Astrocyte (in vitro differentiated cells and primary cell): ENCODE measurements around the gene ZNF385D. TPM values are rescaled to one million over a fixed set of nuclear protein-coding genes. Genes with fewer than 3 reads are reported as not detected.

Experiments
- DNase-seq: peaks from one replicate; pipeline ENCODE4 v3.0.0-alpha.2; 2010; ENCODE audit warnings: low read depth
- FAIRE-seq: peaks from 2 replicates; lab custom pipeline; 2011; peaks lifted over from hg19 to GRCh38; lab: Jason Lieb, UNC
- H2AFZ ChIP-seq: 2 replicates; pipeline ENCODE4 v1.6.0; 2012; ENCODE audit warnings: low read depth, low read length, inconsistent platforms
- H3K27ac ChIP-seq: 2 replicates; pipeline ENCODE4 v1.5.1; 2011; ENCODE audit warnings: low read depth, low read length, inconsistent platforms
- H3K27me3 ChIP-seq: 2 replicates; pipeline ENCODE4 v1.6.0; 2011; ENCODE audit warnings: low read length, inconsistent platforms; ENCODE audit not compliant: insufficient read depth
- H3K36me3 ChIP-seq: 2 replicates; pipeline ENCODE4 v1.5.1; 2011; ENCODE audit warnings: low read length, inconsistent platforms; ENCODE audit not compliant: insufficient read depth
- H3K4me1 ChIP-seq: 2 replicates; pipeline ENCODE4 v1.5.1; 2011; ENCODE audit warnings: low read length, inconsistent platforms; ENCODE audit not compliant: insufficient read depth
- H3K4me2 ChIP-seq: 2 replicates; pipeline ENCODE4 v1.6.0; 2012; ENCODE audit warnings: low read length, inconsistent platforms
- H3K4me3 ChIP-seq: 2 replicates; pipeline ENCODE4 v1.5.1; 2011; ENCODE audit warnings: low read depth, mild to moderate bottlenecking, low read length, inconsistent platforms; ENCODE audit not compliant: insufficient read depth
- H3K79me2 ChIP-seq: 2 replicates; pipeline ENCODE4 v1.6.0; 2012; ENCODE audit warnings: mild to moderate bottlenecking, low read length, inconsistent platforms; ENCODE audit not compliant: insufficient read depth
- H3K9ac ChIP-seq: 2 replicates; pipeline ENCODE4 v1.6.0; 2012; ENCODE audit warnings: mild to moderate bottlenecking, low read length, inconsistent platforms
- H3K9me3 ChIP-seq: 2 replicates; pipeline ENCODE4 v1.5.1; 2012; ENCODE audit warnings: low read depth, mild to moderate bottlenecking, low read length, inconsistent platforms; ENCODE audit not compliant: insufficient read depth
- H4K20me1 ChIP-seq: 2 replicates; pipeline ENCODE4 v1.6.0; 2012; ENCODE audit warnings: low read length, inconsistent platforms; ENCODE audit not compliant: insufficient read depth
- H3K27ac Mint-ChIP-seq: one replicate; pipeline ENCODE4 v1.8.0; 2021; ENCODE audit warnings: mild to moderate bottlenecking, mixed read lengths; ENCODE audit not compliant: unreplicated experiment
- H3K27me3 Mint-ChIP-seq: one replicate; pipeline ENCODE4 v1.8.0; 2021; ENCODE audit warnings: low read depth, mixed read lengths; ENCODE audit not compliant: unreplicated experiment
- H3K36me3 Mint-ChIP-seq: one replicate; pipeline ENCODE4 v1.8.0; 2021; ENCODE audit warnings: low read depth, mixed read lengths; ENCODE audit not compliant: unreplicated experiment
- H3K4me1 Mint-ChIP-seq: one replicate; pipeline ENCODE4 v1.8.0; 2021; ENCODE audit warnings: low read depth, mixed read lengths; ENCODE audit not compliant: unreplicated experiment
- H3K4me3 Mint-ChIP-seq: one replicate; pipeline ENCODE4 v1.8.0; 2021; ENCODE audit warnings: mild to moderate bottlenecking, moderate library complexity, mixed read lengths; ENCODE audit not compliant: unreplicated experiment
- H3K9me3 Mint-ChIP-seq: one replicate; pipeline ENCODE4 v1.8.0; 2021; ENCODE audit warnings: mild to moderate bottlenecking, mixed read lengths; ENCODE audit not compliant: unreplicated experiment
- CTCF ChIP-seq: IDR thresholded peaks from 2 replicates; pipeline ENCODE4 v1.5.1; 2011; ENCODE audit warnings: low read depth, mild to moderate bottlenecking, inconsistent platforms, low read length, moderate library complexity; ENCODE audit not compliant: insufficient read depth
- EZH2 ChIP-seq: IDR thresholded peaks from 2 replicates; pipeline ENCODE4 v1.6.1; 2012; ENCODE audit warnings: mild to moderate bottlenecking, low read length, inconsistent platforms; ENCODE audit not compliant: insufficient read depth
- total RNA-seq: library from RNA; stranded (reverse); gene quantifications from 2 replicates; pipeline ENCODE4 v1.2.1, GENCODE V29; 2021

ZNF385D gene
- total RNA-seq, 1 donor from 2014 or later = 7.8 TPM

- Mint-ChIP-seq H3K36me3 (no peaks in the 10 kb centered on the region), H3K27me3 (no peaks in the 10 kb centered on the region), H3K27ac (no peak overlapping the region), H3K9me3 (no peaks in the 10 kb centered on the region), H3K4me1 (peaks cover 20% of the 10 kb centered on the region), H3K4me3 (no peak overlapping the region)
- no peak overlapping the region for H3K27ac ChIP-seq
- H3K4me3 ChIP-seq = no peak overlapping the region
- H3K36me3 ChIP-seq = no peaks in the 10 kb centered on the region
- no peak for FAIRE-seq
- no peak for TF ChIP-seq EZH2
- H3K4me1 ChIP-seq = peaks cover 16% of the 10 kb centered on the region
- H2AFZ ChIP-seq = no peak overlapping the region
- no peak overlapping the region for H3K4me2 ChIP-seq
- H4K20me1 ChIP-seq = no peaks in the 10 kb centered on the region
- no peak for DNase-seq
- no peaks in the 10 kb centered on the region for H3K27me3 ChIP-seq
- no peak overlapping the region for H3K9ac ChIP-seq
- H3K9me3 ChIP-seq = no peaks in the 10 kb centered on the region
- H3K79me2 ChIP-seq = no peaks in the 10 kb centered on the region
These were observed 83.0 kb downstream of the ZNF385D start for GRCh38 chr3:21668012-21668411.

- Histone ChIP-seq H3K27ac (no peak overlapping the region), H2AFZ (peak overlapping the region; percentile 21), H3K9me3 (no peaks in the 10 kb centered on the region), H4K20me1 (no peaks in the 10 kb centered on the region), H3K79me2 (no peaks in the 10 kb centered on the region), H3K36me3 (no peaks in the 10 kb centered on the region), H3K4me3 (no peak overlapping the region), H3K27me3 (no peaks in the 10 kb centered on the region), H3K4me1 (peaks cover 7% of the 10 kb centered on the region), H3K4me2 (peak overlapping the region; percentile 34), H3K9ac (no peak overlapping the region)
- no peak for TF ChIP-seq EZH2
- TF ChIP-seq CTCF = no peak
- FAIRE-seq (no peak), DNase-seq (peak; percentile 48)
- peaks cover 5% of the 10 kb centered on the region for H3K4me1 Mint-ChIP-seq
- no peaks in the 10 kb centered on the region for H3K9me3 Mint-ChIP-seq
- no peaks in the 10 kb centered on the region for H3K36me3 Mint-ChIP-seq
- H3K27me3 Mint-ChIP-seq = no peaks in the 10 kb centered on the region
- no peak overlapping the region for H3K4me3 Mint-ChIP-seq
- H3K27ac Mint-ChIP-seq = no peak overlapping the region
These were observed 85.4 kb downstream of the ZNF385D start for GRCh38 chr3:21665444-21666100.

- Histone ChIP-seq H3K4me2 (no peak overlapping the region), H3K36me3 (no peaks in the 10 kb centered on the region), H2AFZ (no peak overlapping the region), H3K27me3 (no peaks in the 10 kb centered on the region), H3K27ac (no peak overlapping the region), H3K9ac (no peak overlapping the region), H3K4me3 (no peak overlapping the region), H3K79me2 (no peaks in the 10 kb centered on the region), H3K9me3 (no peaks in the 10 kb centered on the region), H4K20me1 (no peaks in the 10 kb centered on the region), H3K4me1 (peaks cover 7% of the 10 kb centered on the region)
- Mint-ChIP-seq H3K27me3 (no peaks in the 10 kb centered on the region), H3K4me1 (peaks cover 5% of the 10 kb centered on the region), H3K9me3 (no peaks in the 10 kb centered on the region), H3K4me3 (no peak overlapping the region), H3K36me3 (no peaks in the 10 kb centered on the region), H3K27ac (no peak overlapping the region)
- TF ChIP-seq CTCF (no peak), EZH2 (no peak)
- DNase-seq (no peak), FAIRE-seq (no peak)
These were observed 86.0 kb downstream of the ZNF385D start for GRCh38 chr3:21664996-21665395.
